GM23338 (cell line): ENCODE measurements around the gene APBA2. TPM values are rescaled to one million over a fixed set of nuclear protein-coding genes. Genes with fewer than 3 reads are reported as not detected.

ENCODE experiments used
- ATAC-seq: fragments of 200-7000 bp; cut with Tn5 transposase; 3 replicates; pipeline ENCODE4 v1.9.1; 2020
- DNase-seq: peaks from one replicate; pipeline ENCODE4 v3.0.0-alpha.2; 2015; ENCODE audit warnings: low spot score
- H2AFZ ChIP-seq: fragments of 200-600 bp; sonication (generic); 2 replicates; pipeline ENCODE4 v1.8.0; 2016; ENCODE audit warnings: antibody characterized with exemption, mild to moderate bottlenecking, moderate library complexity
- H3F3A ChIP-seq: fragments of 200-600 bp; sonication (generic); replicated peaks from 2 replicates; pipeline ENCODE4 v1.8.0; 2017; ENCODE audit warnings: antibody characterized with exemption, mixed run types, low read depth
- H3K27ac ChIP-seq: fragments of 200-600 bp; sonication (generic); 2 replicates; pipeline ENCODE4 v1.6.1; 2016; ENCODE audit warnings: low read depth
- H3K27me3 ChIP-seq: fragments of 200-600 bp; sonication (generic); 2 replicates; pipeline ENCODE4 v1.8.0; 2016; ENCODE audit warnings: mild to moderate bottlenecking, mixed run types, moderate library complexity; ENCODE audit not compliant: insufficient read depth
- H3K36me3 ChIP-seq: fragments of 200-600 bp; sonication (generic); 2 replicates; pipeline ENCODE4 v1.8.0; 2016; ENCODE audit warnings: mild to moderate bottlenecking; ENCODE audit not compliant: insufficient read depth
- H3K4me1 ChIP-seq: fragments of 200-600 bp; sonication (generic); 2 replicates; pipeline ENCODE4 v1.8.0; 2016; ENCODE audit warnings: mild to moderate bottlenecking, moderate library complexity; ENCODE audit not compliant: insufficient read depth
- H3K4me2 ChIP-seq: fragments of 200-600 bp; sonication (generic); 2 replicates; pipeline ENCODE4 v1.7.1; 2017; ENCODE audit warnings: mixed run types
- H3K4me3 ChIP-seq: fragments of 200-600 bp; sonication (generic); 2 replicates; pipeline ENCODE4 v1.6.1; 2016; ENCODE audit warnings: mixed run types
- H3K79me2 ChIP-seq: fragments of 200-600 bp; sonication (generic); replicated peaks from 2 replicates; pipeline ENCODE4 v1.8.0; 2017; ENCODE audit warnings: mild to moderate bottlenecking; ENCODE audit not compliant: insufficient read depth
- H3K9me2 ChIP-seq: fragments of 200-600 bp; sonication (generic); 2 replicates; pipeline ENCODE4 v1.8.0; 2017; ENCODE audit not compliant: insufficient read depth
- H4K20me1 ChIP-seq: fragments of 200-600 bp; sonication (generic); replicated peaks from 2 replicates; pipeline ENCODE4 v1.8.0; 2017; ENCODE audit warnings: mild to moderate bottlenecking; ENCODE audit not compliant: insufficient read depth
- H3K27ac Mint-ChIP-seq: 2 replicates; pipeline ENCODE4 v1.8.0; 2020; ENCODE audit warnings: inconsistent platforms, mild to moderate bottlenecking, moderate library complexity, mixed read lengths
- H3K27me3 Mint-ChIP-seq: 3 replicates; pipeline ENCODE4 v1.8.0; 2022; ENCODE audit warnings: low read depth, mild to moderate bottlenecking, moderate library complexity, mixed read lengths, inconsistent platforms; ENCODE audit not compliant: insufficient read depth, poor library complexity
- H3K36me3 Mint-ChIP-seq: 3 replicates; pipeline ENCODE4 v1.8.0; 2021; ENCODE audit warnings: low read depth, mild to moderate bottlenecking, inconsistent platforms, moderate library complexity, mixed read lengths
- H3K4me1 Mint-ChIP-seq: 3 replicates; pipeline ENCODE4 v1.8.0; 2020; ENCODE audit warnings: mild to moderate bottlenecking, inconsistent platforms, mixed read lengths
- H3K4me3 Mint-ChIP-seq: 3 replicates; pipeline ENCODE4 v1.8.0; 2021; ENCODE audit warnings: moderate library complexity, mild to moderate bottlenecking, inconsistent platforms, mixed read lengths
- H3K9me3 Mint-ChIP-seq: 3 replicates; pipeline ENCODE4 v1.8.0; 2020; ENCODE audit warnings: moderate library complexity, mild to moderate bottlenecking, inconsistent platforms, mixed read lengths
- ETS1 ChIP-seq: IDR thresholded peaks from 2 replicates; pipeline ENCODE4 v1.6.1; 2016; ENCODE audit warnings: antibody characterized with exemption
- EZH2 ChIP-seq: fragments of 200-600 bp; sonication (generic); IDR thresholded peaks from one replicate; pipeline ENCODE4 v1.8.0; 2017; ENCODE audit warnings: antibody characterized with exemption, mild to moderate bottlenecking, low read depth; ENCODE audit not compliant: unreplicated experiment
- EZH2phosphoT487 ChIP-seq: fragments of 200-600 bp; sonication (generic); IDR thresholded peaks from one replicate; pipeline ENCODE4 v1.8.1; 2018; ENCODE audit warnings: antibody characterized with exemption; ENCODE audit not compliant: unreplicated experiment
- JUNB ChIP-seq: IDR thresholded peaks from one replicate; pipeline ENCODE4 v1.6.1; 2016; ENCODE audit warnings: antibody characterized with exemption; ENCODE audit not compliant: unreplicated experiment
- POLR2AphosphoS5 ChIP-seq: IDR thresholded peaks from 2 replicates; pipeline ENCODE4 v1.6.1; 2016; ENCODE audit warnings: antibody characterized with exemption, low read depth
- REST ChIP-seq: IDR thresholded peaks from one replicate; pipeline ENCODE4 v1.6.1; 2018; ENCODE audit warnings: antibody characterized with exemption; ENCODE audit not compliant: unreplicated experiment
- ZNF114 ChIP-seq: fragments of 250-450 bp; sonication (Bioruptor Pico); IDR thresholded peaks from 2 replicates; pipeline ENCODE4 v1.5.0; 2020; ENCODE audit warnings: mild to moderate bottlenecking, moderate library complexity
- polyA plus RNA-seq: library from polyadenylated mRNA; unstranded; fragments of >200 nt; fragmentation: Nextera tagmentation; extraction: Ambion mirVana; gene quantifications from 2 replicates; pipeline ENCODE4 v1.2.1, GENCODE V29; 2016
- total RNA-seq: library from RNA; depleted of rRNA; stranded (reverse); fragments of >200 nt; shearing (Covaris generic); gene quantifications from 2 replicates; pipeline ENCODE4 v1.2.3, GENCODE V29; 2014
- TF ChIP-seq, protein P1 (sequence below), 2 experiments: fragments of 200-600 bp in 1 of 2; sonication (generic) in 1 of 2; conservative IDR thresholded peaks; 2 replicates each; pipeline versions ENCODE4 v1.5.1 to v1.6.1; 2016 to 2017; ENCODE audit warnings: antibody characterized with exemption in 2 of 2, low read depth in 2 of 2, mild to moderate bottlenecking in 2 of 2, moderate library complexity in 1 of 2

Gene APBA2
- total and polyA plus RNA-seq, 2 experiments from 2014 or later = 5.9 to 24.7 TPM

GRCh38 chr15:28896951-28897350, 11.2 kb downstream of the APBA2 start:
- H3K27ac Mint-ChIP-seq = no peak overlapping the region

More at GRCh38 chr15:28896951-28897350, 11.2 kb downstream of the APBA2 start:
- H3K27ac ChIP-seq = no peak overlapping the region
- DNase-seq (no peak), ATAC-seq (no peak)
- Mint-ChIP-seq H3K9me3 (peaks cover 24% of the 10 kb centered on the region), H3K27me3 (peaks cover 5% of the 10 kb centered on the region), H3K4me1 (peaks cover 4% of the 10 kb centered on the region; the same call in 2 of the 3 replicates), H3K36me3 (peaks cover 24% of the 10 kb centered on the region), H3K4me3 (no peak overlapping the region)
- TF ChIP-seq, protein P1, sequence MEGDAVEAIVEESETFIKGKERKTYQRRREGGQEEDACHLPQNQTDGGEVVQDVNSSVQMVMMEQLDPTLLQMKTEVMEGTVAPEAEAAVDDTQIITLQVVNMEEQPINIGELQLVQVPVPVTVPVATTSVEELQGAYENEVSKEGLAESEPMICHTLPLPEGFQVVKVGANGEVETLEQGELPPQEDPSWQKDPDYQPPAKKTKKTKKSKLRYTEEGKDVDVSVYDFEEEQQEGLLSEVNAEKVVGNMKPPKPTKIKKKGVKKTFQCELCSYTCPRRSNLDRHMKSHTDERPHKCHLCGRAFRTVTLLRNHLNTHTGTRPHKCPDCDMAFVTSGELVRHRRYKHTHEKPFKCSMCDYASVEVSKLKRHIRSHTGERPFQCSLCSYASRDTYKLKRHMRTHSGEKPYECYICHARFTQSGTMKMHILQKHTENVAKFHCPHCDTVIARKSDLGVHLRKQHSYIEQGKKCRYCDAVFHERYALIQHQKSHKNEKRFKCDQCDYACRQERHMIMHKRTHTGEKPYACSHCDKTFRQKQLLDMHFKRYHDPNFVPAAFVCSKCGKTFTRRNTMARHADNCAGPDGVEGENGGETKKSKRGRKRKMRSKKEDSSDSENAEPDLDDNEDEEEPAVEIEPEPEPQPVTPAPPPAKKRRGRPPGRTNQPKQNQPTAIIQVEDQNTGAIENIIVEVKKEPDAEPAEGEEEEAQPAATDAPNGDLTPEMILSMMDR (conservative IDR thresholded peaks at IDR 0.05; ENCODE audit: low read depth in 2 of 2) = no peak
- TF ChIP-seq JUNB = no peak
- TF ChIP-seq POLR2AphosphoS5 = no peak
- no peak for TF ChIP-seq ETS1
- TF ChIP-seq EZH2 = no peak
- no peak for TF ChIP-seq ZNF114 (CRISPR knock-in tag)
- TF ChIP-seq EZH2phosphoT487 = no peak
- no peak for TF ChIP-seq REST
- no peaks in the 10 kb centered on the region for H3F3A ChIP-seq
- H2AFZ ChIP-seq = no peak overlapping the region
- no peaks in the 10 kb centered on the region for H4K20me1 ChIP-seq
- no peaks in the 10 kb centered on the region for H3K27me3 ChIP-seq
- H3K36me3 ChIP-seq = no peaks in the 10 kb centered on the region
- no peaks in the 10 kb centered on the region for H3K9me2 ChIP-seq
- H3K79me2 ChIP-seq = 0 out of 2 replicates have a peak, but pooled peaks cover 6% of the 10 kb centered on the region
- no peaks in the 10 kb centered on the region for H3K4me1 ChIP-seq
- H3K4me3 ChIP-seq = no peak overlapping the region
- H3K4me2 ChIP-seq = no peak overlapping the region
